Endothelial cell of umbilical vein (primary cell): ENCODE data around the gene C12orf57. TPM values are rescaled to one million over a fixed set of nuclear protein-coding genes. Genes with fewer than 3 reads are reported as not detected.

Experiments
- BruUV-seq: library from RNA; stranded (reverse); fragments of 400-500 nt; replicated peaks from 2 replicates; lab custom pipeline; 2021; lab: Mats Ljungman, UMichigan
- CTCF ChIA-PET: fragments of 300-600, 350-600 bp; sonication (Branson Sonifier 250); formaldehyde crosslinking; loops from one replicate; lab custom pipeline; 2021; ENCODE audit warnings: antibody characterized with exemption, inconsistent platforms; lab: Charles Lee
- POLR2A ChIA-PET: fragments of 300-600, 350-600 bp; sonication (Branson Sonifier 250); formaldehyde crosslinking; loops from one replicate; lab custom pipeline; 2021; ENCODE audit warnings: antibody characterized with exemption, inconsistent platforms; lab: Charles Lee
- DNase-seq: peaks from one replicate; pipeline ENCODE4 v3.0.0-alpha.2; 2011; ENCODE audit warnings: low read depth, low spot score
- FAIRE-seq: peaks from 2 replicates; lab custom pipeline; 2011; peaks lifted over from hg19 to GRCh38; lab: Jason Lieb, UNC
- H2AFZ ChIP-seq: 2 replicates; pipeline ENCODE4 v1.6.0; 2012; ENCODE audit warnings: low read depth, low read length, control low read depth, inconsistent platforms
- H3K27ac ChIP-seq: 2 replicates; pipeline ENCODE4 v1.5.1; 2011; ENCODE audit warnings: low read depth, mild to moderate bottlenecking, control low read depth, low read length, moderate library complexity; ENCODE audit not compliant: insufficient read depth
- H3K27me3 ChIP-seq, 2 experiments: 2 replicates each; pipeline versions ENCODE4 v1.6.0 to v1.6.1; 2011; ENCODE audit warnings: low read length in 2 of 2, mixed read lengths in 1 of 2; ENCODE audit not compliant: control insufficient read depth in 2 of 2, insufficient read depth in 2 of 2
- H3K36me3 ChIP-seq, 2 experiments: 2 replicates in 1 of 2; 3 replicates in 1 of 2; pipeline ENCODE4 v1.5.1; 2011; ENCODE audit warnings: low read length in 2 of 2, mild to moderate bottlenecking in 1 of 2, moderate library complexity in 1 of 2; ENCODE audit not compliant: control insufficient read depth in 2 of 2, insufficient read depth in 2 of 2; ENCODE audit errors: extremely low read depth in 1 of 2
- H3K4me1 ChIP-seq: 3 replicates; pipeline ENCODE4 v1.5.1; 2011; ENCODE audit warnings: mild to moderate bottlenecking, low read length; ENCODE audit not compliant: control insufficient read depth, insufficient read depth; ENCODE audit errors: extremely low read depth
- H3K4me2 ChIP-seq: 2 replicates; pipeline ENCODE4 v1.6.1; 2011; ENCODE audit warnings: low read length, control low read depth, mixed read lengths; ENCODE audit not compliant: insufficient read depth
- H3K4me3 ChIP-seq, 3 experiments: fragments of 200-600 bp in 1 of 3; sonication (generic), shearing (Covaris generic) in 1 of 3; replicated peaks in 1 of 3; 2 replicates each; pipeline ENCODE4 v1.5.1; 2011 to 2016; ENCODE audit warnings: control low read depth in 3 of 3, low read length in 3 of 3, mild to moderate bottlenecking in 2 of 3, inconsistent platforms in 1 of 3, low read depth in 1 of 3, moderate library complexity in 1 of 3; ENCODE audit not compliant: insufficient read depth in 1 of 3
- H3K79me2 ChIP-seq: 2 replicates; pipeline ENCODE4 v1.6.0; 2012; ENCODE audit warnings: low read length, inconsistent platforms; ENCODE audit not compliant: control insufficient read depth, insufficient read depth
- H3K9ac ChIP-seq: replicated peaks from 2 replicates; pipeline ENCODE3; 2011; ENCODE audit warnings: low read length, control low read depth; ENCODE audit not compliant: insufficient read depth; ENCODE audit errors: extremely low read depth
- H3K9me1 ChIP-seq: replicated peaks from 3 replicates; pipeline ENCODE4 v1.6.0; 2011; ENCODE audit warnings: mild to moderate bottlenecking, low read length; ENCODE audit not compliant: control insufficient read depth, insufficient read depth; ENCODE audit errors: extremely low read depth
- H3K9me3 ChIP-seq: replicated peaks from 2 replicates; pipeline ENCODE4 v1.5.1; 2012; ENCODE audit warnings: low read length, inconsistent platforms; ENCODE audit not compliant: control insufficient read depth, insufficient read depth
- H4K20me1 ChIP-seq: replicated peaks from 2 replicates; pipeline ENCODE3; 2011; ENCODE audit warnings: mild to moderate bottlenecking, low read length; ENCODE audit not compliant: control insufficient read depth, insufficient read depth; ENCODE audit errors: extremely low read depth
- CTCF ChIP-seq, 2 donors: IDR thresholded peaks; 1 replicate in 1 of 2; 2 replicates in 1 of 2; pipeline ENCODE4 v1.5.1; 2011; ENCODE audit warnings: low read length in 2 of 2, mild to moderate bottlenecking in 2 of 2, moderate library complexity in 2 of 2, control low read depth in 1 of 2, inconsistent platforms in 1 of 2, low read depth in 1 of 2; ENCODE audit not compliant: insufficient read depth in 1 of 2; ENCODE audit errors: extremely low read depth in 1 of 2
- EZH2 ChIP-seq: IDR thresholded peaks from 2 replicates; pipeline ENCODE4 v1.6.1; 2012; ENCODE audit warnings: borderline replicate concordance, low read depth, mild to moderate bottlenecking, moderate library complexity, low read length, inconsistent platforms; ENCODE audit not compliant: severe bottlenecking
- FOS ChIP-seq: IDR thresholded peaks from 2 replicates; pipeline ENCODE4 v1.6.1; 2011; ENCODE audit warnings: mild to moderate bottlenecking, low read length, moderate library complexity, borderline replicate concordance; ENCODE audit not compliant: insufficient read depth
- GATA2 ChIP-seq: IDR thresholded peaks from 2 replicates; pipeline ENCODE4 v1.7.0; 2011; ENCODE audit warnings: low read depth, mild to moderate bottlenecking, moderate library complexity, mixed read lengths, low read length; ENCODE audit not compliant: insufficient read length, insufficient read depth
- JUN ChIP-seq: IDR thresholded peaks from 2 replicates; pipeline ENCODE4 v1.6.1; 2011; ENCODE audit warnings: borderline replicate concordance, low read depth; ENCODE audit not compliant: insufficient read length, insufficient read depth
- MAX ChIP-seq: IDR thresholded peaks from 2 replicates; pipeline ENCODE4 v1.6.1; 2011; ENCODE audit not compliant: insufficient read depth, insufficient read length
- MYC ChIP-seq: IDR thresholded peaks from one replicate; pipeline ENCODE4 v1.6.1; 2011; ENCODE audit warnings: mild to moderate bottlenecking, low read depth, low read length
- POLR2A ChIP-seq: IDR thresholded peaks from 2 replicates; pipeline ENCODE4 v1.6.1; 2012; ENCODE audit warnings: low read depth, mild to moderate bottlenecking, control low read depth, low read length
- POLR2AphosphoS5 ChIP-seq: IDR thresholded peaks from 2 replicates; pipeline ENCODE4 v1.6.1; 2012; ENCODE audit warnings: low read depth, mild to moderate bottlenecking, control low read depth, low read length, moderate library complexity; ENCODE audit not compliant: insufficient read depth
- dilution Hi-C: fragments of 300-500 bp; cut with MboI; formaldehyde crosslinking; loops from one replicate; pipeline ENCODE4 v1.15.0; 2019; ENCODE audit warnings: low sequenced_read_pairs; ENCODE audit not compliant: extremely low pct_ligation_motif_present
- intact Hi-C: fragments of 100-400 bp; cut with micrococcal nuclease; formaldehyde crosslinking; loops from one replicate; pipeline ENCODE4 v1.10.0; 2022
- polyA plus RNA-seq, 4 experiments: library from polyadenylated mRNA; depleted of rRNA in 3 of 4; stranded (reverse) in 3 of 4; unstranded in 1 of 4; fragments of >200 nt; gene quantifications; 2 replicates each; pipeline versions ENCODE4 v1.2.1 to v1.2.3, GENCODE V29; 2011 to 2012; ENCODE audit warnings: missing spikeins in 1 of 4
- total RNA-seq: library from RNA; stranded (reverse); gene quantifications from 2 replicates; pipeline ENCODE4 v1.2.3, GENCODE V29; 2021

The C12orf57 gene
- total and polyA plus RNA-seq, 2 donors (not counting 3 experiments of a cell fraction or from before 2014, with no cell fraction given), result 167 to 729 TPM

GRCh38 chr12:6902448-6902847, 41.4 kb upstream of the C12orf57 start:
- ChIA-PET CTCF (interaction anchor here (1.0 to 2.0 kb wide), 4 partner anchors 11 to 33 kb away, joined by 3 to 7 read pairs (median 6); partner anchors contain the start of gene SPSB2), POLR2A (interaction anchor here (1.1 kb wide), 1 partner anchor 41 kb away, joined by 3 read pairs; the partner anchor contains the start of genes C12orf57 and RNU7-1)
- TF ChIP-seq FOS (no peak), MAX (no peak), POLR2AphosphoS5 (no peak), GATA2 (no peak), MYC (no peak), POLR2A (no peak), JUN (no peak), EZH2 (no peak), CTCF (IDR thresholded peaks at IDR 0.05; ENCODE audit: extremely low read depth in 1 of 2, insufficient read depth in 1 of 2, low read depth in 1 of 2, low read length in 2 of 2) (no peak)
- H3K79me2 ChIP-seq, result no peaks in the 10 kb centered on the region
- no peaks in the 10 kb centered on the region for H3K9me3 ChIP-seq
- no peaks in the 10 kb centered on the region for H4K20me1 ChIP-seq
- peaks cover 7% of the 10 kb centered on the region for H3K4me1 ChIP-seq
- H3K4me3 ChIP-seq, result no peak overlapping the region
- DNase-seq (no peak), FAIRE-seq (no peak)
- H3K27ac ChIP-seq, result no peak overlapping the region
- no TSS peak for BruUV-seq
- H3K9me1 ChIP-seq, result no peaks in the 10 kb centered on the region
- intact Hi-C loops (no loop called here), dilution Hi-C loops (no loop called here)
- no peak overlapping the region for H2AFZ ChIP-seq
- no peak overlapping the region for H3K4me2 ChIP-seq
- no peaks in the 10 kb centered on the region for H3K36me3 ChIP-seq
- H3K27me3 ChIP-seq, result no peaks in the 10 kb centered on the region
- no peak overlapping the region for H3K9ac ChIP-seq
